ENCODE measurements around the gene PIEZO1.

DNA sequence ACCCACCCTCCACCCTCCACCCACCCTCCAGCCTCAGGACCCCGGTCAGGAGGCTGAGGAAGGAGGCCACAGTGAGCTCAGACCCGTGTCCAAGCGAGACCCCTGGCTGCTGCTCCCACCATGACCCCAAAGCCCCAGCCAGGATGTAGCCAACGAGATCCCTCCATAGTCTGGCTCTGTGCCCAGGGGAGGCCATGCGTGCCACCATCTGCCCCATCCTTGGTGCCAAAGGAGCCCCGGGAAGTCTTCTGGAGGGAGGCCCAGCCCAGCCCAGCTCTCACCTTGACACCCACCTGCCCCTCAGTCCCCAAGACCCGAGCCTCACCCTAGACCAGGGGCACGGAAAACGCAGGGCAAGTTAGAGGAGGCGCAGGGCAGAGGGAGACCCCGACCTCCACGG, 34.2 kb downstream of the PIEZO1 start:
- TF ChIP-seq, protein P1, sequence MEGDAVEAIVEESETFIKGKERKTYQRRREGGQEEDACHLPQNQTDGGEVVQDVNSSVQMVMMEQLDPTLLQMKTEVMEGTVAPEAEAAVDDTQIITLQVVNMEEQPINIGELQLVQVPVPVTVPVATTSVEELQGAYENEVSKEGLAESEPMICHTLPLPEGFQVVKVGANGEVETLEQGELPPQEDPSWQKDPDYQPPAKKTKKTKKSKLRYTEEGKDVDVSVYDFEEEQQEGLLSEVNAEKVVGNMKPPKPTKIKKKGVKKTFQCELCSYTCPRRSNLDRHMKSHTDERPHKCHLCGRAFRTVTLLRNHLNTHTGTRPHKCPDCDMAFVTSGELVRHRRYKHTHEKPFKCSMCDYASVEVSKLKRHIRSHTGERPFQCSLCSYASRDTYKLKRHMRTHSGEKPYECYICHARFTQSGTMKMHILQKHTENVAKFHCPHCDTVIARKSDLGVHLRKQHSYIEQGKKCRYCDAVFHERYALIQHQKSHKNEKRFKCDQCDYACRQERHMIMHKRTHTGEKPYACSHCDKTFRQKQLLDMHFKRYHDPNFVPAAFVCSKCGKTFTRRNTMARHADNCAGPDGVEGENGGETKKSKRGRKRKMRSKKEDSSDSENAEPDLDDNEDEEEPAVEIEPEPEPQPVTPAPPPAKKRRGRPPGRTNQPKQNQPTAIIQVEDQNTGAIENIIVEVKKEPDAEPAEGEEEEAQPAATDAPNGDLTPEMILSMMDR (IDR thresholded peaks at IDR 0.05; ENCODE audit: low read depth, low read length) = no peak
- TF ChIP-seq MYC (IDR thresholded peaks at IDR 0.05; ENCODE audit: low read depth, low read length) (no peak), POLR2A (IDR thresholded peaks at IDR 0.05; ENCODE audit: extremely low read depth, insufficient read length) (no peak)
- TF ChIP-seq, protein P2, sequence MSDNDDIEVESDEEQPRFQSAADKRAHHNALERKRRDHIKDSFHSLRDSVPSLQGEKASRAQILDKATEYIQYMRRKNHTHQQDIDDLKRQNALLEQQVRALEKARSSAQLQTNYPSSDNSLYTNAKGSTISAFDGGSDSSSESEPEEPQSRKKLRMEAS (IDR thresholded peaks at IDR 0.05; ENCODE audit: low read depth, low read length) = no peak
